HG03025 (cell line): Measurements from ENCODE around the gene BIRC6.

Experiments
- ATAC-seq: cut with Tn5 transposase; IDR thresholded peaks from one replicate; pipeline ENCODE4 v1.9.1; 2021; ENCODE audit warnings: mild to moderate bottlenecking, moderate library complexity; ENCODE audit not compliant: unreplicated experiment, low FRiP score

The BIRC6 gene

DNA sequence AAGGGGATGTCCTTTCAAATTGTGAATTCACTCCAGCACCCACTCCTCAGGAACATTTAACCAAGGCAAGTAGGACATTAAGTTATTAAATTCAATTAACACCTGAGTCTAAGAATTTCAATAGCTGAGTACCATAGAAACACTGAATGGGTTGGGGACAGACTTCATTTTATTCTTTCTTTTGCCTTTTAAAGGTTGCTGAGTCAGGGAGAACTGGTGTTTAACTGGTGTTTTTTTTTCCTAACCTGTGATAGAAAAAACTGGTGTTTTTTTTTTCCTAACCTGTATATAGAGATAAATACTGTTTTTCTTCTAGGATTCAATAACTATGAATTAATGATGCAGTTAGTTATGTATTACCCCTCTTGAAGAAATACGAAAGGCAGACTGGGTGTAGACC, 309.9 kb downstream of the BIRC6 start:
- no peak for ATAC-seq

- ATAC-seq, result no peak
Measured at GRCh38 chr2:32668254-32668653, 311.4 kb downstream of the BIRC6 start.
